Testis (tissue), 3 donors: ENCODE data around the gene CDC20. TPM values are rescaled to one million over a fixed set of nuclear protein-coding genes. Genes with fewer than 3 reads are reported as not detected.
A peak's percentile ranks its signal among the peaks of the same experiment; 100 is the strongest.

Experiments
- DNase-seq: peaks from one replicate; pipeline ENCODE4 v3.0.0-alpha.2; 2019
- H3K27ac ChIP-seq, 2 donors: fragments of 200-600 bp; sonication (generic); one replicate each; pipeline ENCODE4 v1.5.1; 2019
- H3K27me3 ChIP-seq: fragments of 200-600 bp; sonication (generic); one replicate; pipeline ENCODE4 v1.5.1; 2019
- H3K36me3 ChIP-seq: fragments of 200-600 bp; sonication (generic); one replicate; pipeline ENCODE4 v1.5.1; 2017; ENCODE audit warnings: low read depth; ENCODE audit errors: missing control alignments
- H3K4me1 ChIP-seq: fragments of 200-600 bp; sonication (generic); one replicate; pipeline ENCODE4 v1.5.1; 2019
- H3K4me3 ChIP-seq, 2 donors: fragments of 200-600 bp; sonication (generic); one replicate each; pipeline ENCODE4 v1.5.1; 2017 to 2019
- H3K9me3 ChIP-seq: fragments of 200-600 bp; sonication (generic); one replicate; pipeline ENCODE4 v1.5.1; 2017
- POLR2A ChIP-seq: fragments of 450-650 bp; IDR thresholded peaks from one replicate; pipeline ENCODE4 v1.6.1; 2017; ENCODE audit warnings: antibody characterized with exemption, mild to moderate bottlenecking, moderate library complexity
- WGBS, 2 donors: methylation state at CpG; one replicate each; pipeline ENCODE4 v1.1.5; 2018; 5-methylcytosine and 5-hydroxymethylcytosine counted together
- intact Hi-C: fragments of 100-400 bp; cut with DNase I; formaldehyde crosslinking; loops from one replicate; pipeline ENCODE4 v1.15.1; 2023; ENCODE audit warnings: low total_unique reads
- polyA plus RNA-seq: library from polyadenylated mRNA; stranded (reverse); fragments of 350-450 nt; fragmentation: Illumina TruSeq; extraction: RNeasy Lipid Tissue Mini Kit (QIAGEN cat#74804); gene quantifications from one replicate; pipeline ENCODE4 v1.2.3, GENCODE V29; 2014; ENCODE audit warnings: low read depth, low replicate concordance; ENCODE audit not compliant: insufficient read depth
- total RNA-seq, 2 donors: library from RNA; depleted of rRNA; stranded (reverse); fragments of >200 nt; gene quantifications; one replicate each; pipeline ENCODE4 v1.2.3, GENCODE V29; 2016
- TF ChIP-seq, protein P1 (sequence below), 3 experiments: fragments of 450-650 bp in 2 of 3; fragments of 200-600 bp in 1 of 3; sonication (generic) in 1 of 3; IDR thresholded peaks; one replicate each; pipeline ENCODE4 v1.5.1; 2016 to 2019; ENCODE audit warnings: antibody characterized with exemption in 3 of 3, mild to moderate bottlenecking in 2 of 3, moderate library complexity in 1 of 3

Gene CDC20
- total and polyA plus RNA-seq, 3 donors from 2014 or later: 44.7 to 135 (median 48.6) TPM

DNA sequence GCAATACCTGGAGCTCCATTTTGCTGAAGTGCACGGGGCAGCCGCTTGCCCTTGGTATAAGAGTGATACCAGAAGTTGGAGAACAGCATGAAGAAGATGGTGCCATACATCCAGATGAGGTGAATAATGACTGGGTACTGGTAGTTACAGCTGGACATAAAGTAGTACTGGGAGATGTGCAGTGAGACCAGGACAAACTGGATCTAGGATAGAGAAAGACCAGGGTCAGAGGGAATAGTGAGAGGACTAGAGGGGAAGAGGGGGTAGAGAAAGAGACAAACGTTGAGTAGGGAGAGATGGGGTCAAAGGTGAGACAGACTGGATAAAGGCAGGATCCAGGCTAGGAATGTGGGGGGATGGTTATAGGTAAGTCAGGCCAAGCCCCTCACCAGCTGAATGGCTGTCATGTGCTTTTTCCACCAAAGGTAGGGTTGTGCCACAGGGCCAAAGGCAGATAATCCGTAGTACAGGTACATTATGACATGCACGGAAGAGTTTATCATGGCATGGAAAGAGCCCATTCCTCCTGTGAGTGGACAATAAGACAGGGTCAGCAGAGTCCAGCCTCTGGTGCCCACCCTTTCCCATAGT lies 5.2 kb downstream of the CDC20 start:
- H3K4me3 ChIP-seq: no peak overlapping the region
- H3K27ac ChIP-seq: no peak overlapping the region
- no peaks in the 10 kb centered on the region for H3K9me3 ChIP-seq
- intact Hi-C loops: no loop called here
- H3K36me3 ChIP-seq: no peaks in the 10 kb centered on the region
- no peaks in the 10 kb centered on the region for H3K27me3 ChIP-seq
- peaks cover 17% of the 10 kb centered on the region for H3K4me1 ChIP-seq
- 80 to 84% methylated on average over 5 of the region's 5 CpGs for WGBS, 2 donors
- DNase-seq: no peak
- TF ChIP-seq, protein P1, sequence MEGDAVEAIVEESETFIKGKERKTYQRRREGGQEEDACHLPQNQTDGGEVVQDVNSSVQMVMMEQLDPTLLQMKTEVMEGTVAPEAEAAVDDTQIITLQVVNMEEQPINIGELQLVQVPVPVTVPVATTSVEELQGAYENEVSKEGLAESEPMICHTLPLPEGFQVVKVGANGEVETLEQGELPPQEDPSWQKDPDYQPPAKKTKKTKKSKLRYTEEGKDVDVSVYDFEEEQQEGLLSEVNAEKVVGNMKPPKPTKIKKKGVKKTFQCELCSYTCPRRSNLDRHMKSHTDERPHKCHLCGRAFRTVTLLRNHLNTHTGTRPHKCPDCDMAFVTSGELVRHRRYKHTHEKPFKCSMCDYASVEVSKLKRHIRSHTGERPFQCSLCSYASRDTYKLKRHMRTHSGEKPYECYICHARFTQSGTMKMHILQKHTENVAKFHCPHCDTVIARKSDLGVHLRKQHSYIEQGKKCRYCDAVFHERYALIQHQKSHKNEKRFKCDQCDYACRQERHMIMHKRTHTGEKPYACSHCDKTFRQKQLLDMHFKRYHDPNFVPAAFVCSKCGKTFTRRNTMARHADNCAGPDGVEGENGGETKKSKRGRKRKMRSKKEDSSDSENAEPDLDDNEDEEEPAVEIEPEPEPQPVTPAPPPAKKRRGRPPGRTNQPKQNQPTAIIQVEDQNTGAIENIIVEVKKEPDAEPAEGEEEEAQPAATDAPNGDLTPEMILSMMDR (IDR thresholded peaks at IDR 0.05): no peak

DNA sequence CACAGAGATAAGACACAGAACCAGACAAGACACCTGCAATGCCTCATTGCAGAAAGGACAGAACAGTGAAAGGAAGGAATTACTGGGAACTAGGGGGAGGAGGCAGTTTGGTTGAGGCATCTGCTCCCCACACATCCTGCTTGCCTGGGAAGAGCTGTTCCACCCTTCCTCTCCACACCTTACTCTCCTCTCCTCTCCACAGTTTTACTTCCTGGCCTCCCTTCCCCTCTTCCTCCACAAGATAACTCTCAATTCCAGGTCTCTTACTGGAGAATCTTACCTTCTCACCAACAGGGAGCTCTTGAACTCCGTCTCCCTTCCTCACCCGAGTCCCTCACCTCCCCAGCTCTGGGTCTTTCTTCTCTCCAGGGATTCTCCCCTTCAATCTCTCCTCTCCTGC lies 6.9 kb downstream of the CDC20 start:
- H3K27me3 ChIP-seq: no peaks in the 10 kb centered on the region
- 81 to 90% methylated on average over 2 of the region's 2 CpGs for WGBS, 2 donors
- intact Hi-C loops: no loop called here
- no peak overlapping the region for H3K4me3 ChIP-seq
- H3K27ac ChIP-seq: no peak overlapping the region
- no peaks in the 10 kb centered on the region for H3K36me3 ChIP-seq
- H3K9me3 ChIP-seq: no peaks in the 10 kb centered on the region
- DNase-seq: no peak
- TF ChIP-seq, protein P1 (IDR thresholded peaks at IDR 0.05): no peak
- TF ChIP-seq POLR2A: no peak
- H3K4me1 ChIP-seq: peaks cover 18% of the 10 kb centered on the region

DNA sequence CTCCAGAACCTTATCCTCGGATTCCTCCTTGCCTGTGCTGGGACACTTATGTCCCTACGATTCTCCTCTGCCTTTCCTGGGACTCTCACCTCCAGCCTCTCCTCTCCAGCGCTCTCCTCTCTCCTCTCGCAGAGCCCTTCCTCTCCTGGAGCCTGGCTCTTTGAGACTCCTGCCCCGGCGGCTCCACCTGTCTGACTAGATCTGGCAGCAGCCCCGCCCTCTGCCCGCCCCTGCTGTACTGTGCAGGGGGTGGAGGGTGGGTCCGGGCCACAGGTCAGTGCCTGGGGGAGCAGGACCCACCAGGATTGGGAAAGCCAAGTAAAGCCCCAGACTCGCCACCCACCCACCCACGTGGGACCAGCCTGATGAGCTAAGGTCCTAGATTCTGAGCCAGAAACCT lies 7.4 kb downstream of the CDC20 start:
- H3K4me1 ChIP-seq: peaks cover 18% of the 10 kb centered on the region
- H3K36me3 ChIP-seq: no peaks in the 10 kb centered on the region
- no peaks in the 10 kb centered on the region for H3K9me3 ChIP-seq
- H3K4me3 ChIP-seq: no peak overlapping the region
- WGBS, 2 donors: 71 to 76% methylated on average over 10 to 11 of the region's 11 CpGs
- H3K27me3 ChIP-seq: no peaks in the 10 kb centered on the region
- intact Hi-C loops: no loop called here
- DNase-seq: no peak
- TF ChIP-seq, protein P1 (IDR thresholded peaks at IDR 0.05): no peak
- TF ChIP-seq POLR2A: no peak
- peak overlapping the region in 1 of 2 donors; percentile 88 for H3K27ac ChIP-seq

DNA sequence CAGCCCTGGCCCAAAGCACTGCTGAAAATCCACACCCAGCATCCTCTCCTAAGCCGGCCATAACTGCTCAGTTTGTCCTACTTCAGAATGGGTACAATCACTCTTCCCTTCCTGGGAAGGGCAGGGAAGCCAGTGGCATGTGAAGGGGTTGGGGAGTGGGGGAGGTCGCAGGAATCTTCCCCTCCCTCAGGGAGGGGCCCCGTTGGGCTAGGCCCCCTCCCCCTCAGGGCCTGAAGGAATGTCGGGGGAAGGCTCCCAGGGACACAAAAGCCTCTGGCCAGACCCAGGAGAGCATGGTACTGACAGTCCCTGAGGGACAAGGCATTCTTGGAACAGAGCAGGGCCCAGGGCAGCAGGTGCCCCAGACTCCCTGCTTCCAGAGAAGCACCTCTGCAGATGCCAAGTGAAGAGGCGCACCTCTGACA lies 7.8 kb downstream of the CDC20 start:
- intact Hi-C loops: no loop called here
- peak overlapping the region in 1 of 2 donors; percentile 83 for H3K4me3 ChIP-seq
- TF ChIP-seq, protein P1 (IDR thresholded peaks at IDR 0.05): no peak
- no peak for TF ChIP-seq POLR2A
- H3K4me1 ChIP-seq: peaks cover 18% of the 10 kb centered on the region
- no peaks in the 10 kb centered on the region for H3K27me3 ChIP-seq
- H3K9me3 ChIP-seq: no peaks in the 10 kb centered on the region
- WGBS, 2 donors: 34% methylated on average over 5 of the region's 5 CpGs; no CpG with 5 or more reads in 1 of the 2 donors
- H3K27ac ChIP-seq: peak overlapping the region in 1 of 2 donors; percentile 88
- DNase-seq: no peak
- no peaks in the 10 kb centered on the region for H3K36me3 ChIP-seq
